Measurements from ENCODE around the gene USP7.

USP7 gene

DNA sequence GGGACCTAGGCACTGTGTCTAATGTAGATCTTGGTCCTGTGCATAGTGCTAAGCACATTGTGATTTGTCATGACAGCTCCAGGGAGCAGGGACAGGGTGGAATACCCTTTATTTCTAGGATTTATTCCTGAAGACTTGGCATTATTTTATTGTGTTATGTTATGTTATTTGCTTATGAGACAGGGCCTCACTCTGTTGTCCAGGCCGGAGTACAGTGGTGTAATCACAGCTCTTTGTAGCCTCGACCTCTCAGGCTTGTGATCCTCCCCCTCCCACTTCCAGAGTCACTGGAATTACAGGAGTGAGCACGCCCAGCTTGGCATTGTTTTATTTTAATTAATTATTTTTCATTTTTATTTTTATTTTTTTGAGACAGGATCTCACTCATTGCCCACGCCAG is 40.5 kb upstream of the USP7 start:
- no peak for TF ChIP-seq CTCF (IDR thresholded peaks at IDR 0.05; ENCODE audit: control insufficient read depth, extremely low read depth, insufficient read depth)
- DNase-seq (ENCODE audit: low read depth), result no peak

DNA sequence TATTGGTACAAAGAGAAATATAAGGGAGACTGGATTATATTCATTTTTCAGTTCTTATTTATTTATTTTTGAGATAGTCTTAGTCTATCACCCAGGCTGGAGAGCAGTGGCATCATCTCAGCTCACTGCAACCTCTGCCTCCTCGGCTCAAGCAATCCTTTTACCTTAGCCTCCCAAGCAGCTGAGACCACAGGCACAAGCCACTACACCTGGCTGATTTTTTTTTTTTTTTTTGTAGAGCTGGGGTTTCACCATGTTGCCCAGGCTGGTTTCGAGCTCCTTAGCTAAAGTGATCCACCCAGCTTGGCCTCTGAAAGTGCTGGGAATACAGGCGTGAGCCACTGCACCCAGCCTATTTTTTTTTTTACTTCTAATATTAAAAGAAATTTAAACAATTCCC is 40.1 kb upstream of the USP7 start:
- no peak for TF ChIP-seq CTCF (IDR thresholded peaks at IDR 0.05; ENCODE audit: control insufficient read depth, extremely low read depth, insufficient read depth)

More for the DNA sequence above, 40.5 kb upstream of the USP7 start:
- no peak overlapping the region for H3K4me3 ChIP-seq (ENCODE audit: low read depth, low read length)

DNA sequence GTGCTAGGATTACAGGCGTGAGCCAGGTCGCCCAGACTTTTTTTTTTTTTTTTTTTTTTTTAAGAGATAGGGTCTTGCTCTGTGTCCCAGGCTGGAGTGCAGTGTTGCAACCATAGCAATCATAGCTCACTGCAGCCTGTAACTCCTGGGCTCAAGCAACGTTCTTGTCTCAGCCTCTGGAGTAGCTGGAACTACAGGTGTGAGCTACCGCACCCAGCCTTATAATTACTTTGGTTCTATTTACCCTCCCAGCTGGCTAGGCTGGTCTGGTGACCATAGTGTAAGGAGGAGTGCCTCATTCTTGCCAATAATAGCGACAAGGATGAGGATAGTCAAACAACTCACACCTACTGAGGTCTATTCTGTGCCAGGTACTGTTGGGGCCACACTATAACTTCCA is 39.6 kb upstream of the USP7 start:
- DNase-seq (ENCODE audit: low read depth), result peak; percentile 92
- TF ChIP-seq CTCF (IDR thresholded peaks at IDR 0.05; ENCODE audit: control insufficient read depth, extremely low read depth, insufficient read depth), result no peak
- no peak overlapping the region for H3K4me3 ChIP-seq (ENCODE audit: low read depth, low read length)

More for the DNA sequence above, 40.1 kb upstream of the USP7 start:
- DNase-seq (ENCODE audit: low read depth), result no peak
- no peak overlapping the region for H3K4me3 ChIP-seq (ENCODE audit: low read depth, low read length)

DNA sequence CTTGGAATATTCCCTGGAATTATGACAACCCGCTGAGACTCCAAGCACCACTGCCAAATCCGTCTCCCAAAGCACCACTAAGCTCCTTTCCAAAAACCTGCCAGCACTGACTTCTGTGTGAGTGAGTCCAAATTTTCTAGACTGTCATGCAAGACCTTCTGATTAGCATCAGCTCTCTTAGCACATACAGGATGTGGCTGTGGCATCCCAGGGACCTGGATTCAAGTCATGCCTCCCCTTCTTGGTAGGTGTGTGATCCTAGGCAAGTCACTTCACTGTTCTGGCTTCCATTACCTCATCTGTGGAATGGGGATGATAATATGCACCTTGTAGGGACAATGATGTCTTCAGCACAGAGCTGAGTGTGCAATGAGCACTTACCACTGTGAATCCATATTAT is 38.3 kb upstream of the USP7 start:
- H3K4me3 ChIP-seq (ENCODE audit: low read depth, low read length), result no peak overlapping the region
- TF ChIP-seq CTCF (IDR thresholded peaks at IDR 0.05; ENCODE audit: control insufficient read depth, extremely low read depth, insufficient read depth), result no peak

GRCh38 chr16:9000664-9001063 is 37.0 kb upstream of the USP7 start:
- no peak overlapping the region for H3K4me3 ChIP-seq (ENCODE audit: low read depth, low read length)
- TF ChIP-seq CTCF (IDR thresholded peaks at IDR 0.05; ENCODE audit: control insufficient read depth, extremely low read depth, insufficient read depth), result no peak
- no peak for DNase-seq (ENCODE audit: low read depth)

More for the DNA sequence above, 38.3 kb upstream of the USP7 start:
- DNase-seq (ENCODE audit: low read depth), result no peak

- no peak overlapping the region for H3K4me3 ChIP-seq (ENCODE audit: low read depth, low read length)
- no peak for TF ChIP-seq CTCF (IDR thresholded peaks at IDR 0.05; ENCODE audit: control insufficient read depth, extremely low read depth, insufficient read depth)
- no peak for DNase-seq (ENCODE audit: low read depth)
These were observed 36.1 kb upstream of the USP7 start for GRCh38 chr16:8999800-9000199.

- DNase-seq (ENCODE audit: low read depth), result no peak
- TF ChIP-seq CTCF (IDR thresholded peaks at IDR 0.05; ENCODE audit: control insufficient read depth, extremely low read depth, insufficient read depth), result no peak
- no peak overlapping the region for H3K4me3 ChIP-seq (ENCODE audit: low read depth, low read length)
These were observed 34.4 kb upstream of the USP7 start for GRCh38 chr16:8998108-8998507.
